Measurements from ENCODE around the gene RCC1.
"Not testable (repeated sequence)": the region's sequence is repeated elsewhere in the genome, so short reads cannot be mapped to it uniquely, and the experiment has no call there.

The RCC1 gene

DNA sequence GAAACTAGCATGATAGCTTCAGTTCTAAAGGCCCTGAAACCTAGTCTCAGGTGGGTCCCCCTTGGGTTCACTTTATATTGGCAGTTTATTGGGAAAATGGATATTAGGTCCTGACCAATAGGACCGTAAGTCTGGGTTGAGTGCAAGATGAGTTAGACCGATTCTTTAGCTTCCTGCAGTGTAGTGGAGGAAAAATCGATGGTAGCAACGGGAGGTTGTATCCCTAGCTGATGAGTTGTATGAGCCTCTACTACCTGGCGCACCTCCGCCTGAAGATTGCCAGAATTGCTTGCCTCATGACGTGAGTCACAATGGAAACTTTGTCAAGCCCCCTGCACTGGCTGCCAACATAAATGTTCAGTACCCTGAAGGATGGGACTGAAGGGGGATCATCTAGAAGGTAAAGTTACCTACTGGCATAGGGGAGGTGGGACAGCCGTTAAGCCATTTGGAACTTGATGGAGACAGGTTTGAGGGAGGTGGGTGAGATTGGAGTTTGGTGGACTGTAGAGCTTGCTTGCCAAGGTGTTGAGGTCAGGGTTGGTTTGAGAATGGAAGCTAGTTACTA lies 3.9 kb downstream of the RCC1 start:
- no peak for DNase-seq
- Histone ChIP-seq H3K9me3 (no peaks in the 10 kb centered on the region), H3K36me3 (peaks cover 72% of the 10 kb centered on the region), H3K4me3 (ENCODE audit: low read depth, low read length) (peak overlapping the region; percentile 70), H3K27me3 (no peaks in the 10 kb centered on the region), H3K4me1 (no peaks in the 10 kb centered on the region)
- TF ChIP-seq, protein P1, sequence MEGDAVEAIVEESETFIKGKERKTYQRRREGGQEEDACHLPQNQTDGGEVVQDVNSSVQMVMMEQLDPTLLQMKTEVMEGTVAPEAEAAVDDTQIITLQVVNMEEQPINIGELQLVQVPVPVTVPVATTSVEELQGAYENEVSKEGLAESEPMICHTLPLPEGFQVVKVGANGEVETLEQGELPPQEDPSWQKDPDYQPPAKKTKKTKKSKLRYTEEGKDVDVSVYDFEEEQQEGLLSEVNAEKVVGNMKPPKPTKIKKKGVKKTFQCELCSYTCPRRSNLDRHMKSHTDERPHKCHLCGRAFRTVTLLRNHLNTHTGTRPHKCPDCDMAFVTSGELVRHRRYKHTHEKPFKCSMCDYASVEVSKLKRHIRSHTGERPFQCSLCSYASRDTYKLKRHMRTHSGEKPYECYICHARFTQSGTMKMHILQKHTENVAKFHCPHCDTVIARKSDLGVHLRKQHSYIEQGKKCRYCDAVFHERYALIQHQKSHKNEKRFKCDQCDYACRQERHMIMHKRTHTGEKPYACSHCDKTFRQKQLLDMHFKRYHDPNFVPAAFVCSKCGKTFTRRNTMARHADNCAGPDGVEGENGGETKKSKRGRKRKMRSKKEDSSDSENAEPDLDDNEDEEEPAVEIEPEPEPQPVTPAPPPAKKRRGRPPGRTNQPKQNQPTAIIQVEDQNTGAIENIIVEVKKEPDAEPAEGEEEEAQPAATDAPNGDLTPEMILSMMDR (IDR thresholded peaks at IDR 0.05; ENCODE audit: low read depth, low read length) = no peak

DNA sequence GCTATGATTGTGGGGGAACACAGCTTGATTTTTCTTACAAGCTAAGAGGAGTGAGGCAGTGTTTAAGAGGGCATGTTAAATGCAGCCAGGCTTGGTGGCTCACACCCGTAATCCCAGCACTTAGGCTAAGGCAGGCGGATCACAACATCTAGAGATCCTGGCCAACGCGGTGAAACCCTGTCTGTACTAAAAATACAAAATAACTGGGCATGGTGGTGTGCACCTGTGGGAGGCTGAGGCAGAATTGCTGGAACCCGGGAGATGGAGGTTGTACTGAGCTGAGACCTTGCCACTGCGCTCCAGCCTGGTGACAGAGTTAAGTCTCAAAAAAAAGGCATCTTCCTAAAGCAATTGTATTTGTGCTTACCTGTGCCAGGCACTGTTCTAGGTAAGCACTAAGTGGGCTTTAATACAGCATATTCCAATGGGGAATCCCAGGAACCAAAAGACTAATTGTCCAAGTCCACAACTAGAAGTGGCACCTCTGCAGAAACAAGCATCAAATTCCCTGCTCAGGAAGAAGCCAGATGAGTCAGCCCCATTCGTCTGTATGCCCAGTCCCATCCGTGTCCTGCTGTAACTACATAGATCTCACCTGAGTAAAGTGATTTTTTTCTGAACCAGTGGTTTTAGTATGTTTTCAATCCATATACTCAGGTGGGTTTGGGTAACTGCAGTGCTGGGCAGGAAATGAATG lies 4.6 kb downstream of the RCC1 start:
- no peak for DNase-seq
- Histone ChIP-seq H3K27me3 (no peaks in the 10 kb centered on the region), H3K4me3 (ENCODE audit: low read depth, low read length) (peak overlapping the region; percentile 70), H3K36me3 (peaks cover 72% of the 10 kb centered on the region), H3K4me1 (no peaks in the 10 kb centered on the region), H3K9me3 (no peaks in the 10 kb centered on the region)
- TF ChIP-seq, protein P1 (IDR thresholded peaks at IDR 0.05; ENCODE audit: low read depth, low read length) = no peak

GRCh38 chr1:28510970-28511440 lies 5.2 kb downstream of the RCC1 start:
- DNase-seq = no peak
- H3K4me1 ChIP-seq = no peaks in the 10 kb centered on the region
- peak overlapping the region; percentile 70 for H3K4me3 ChIP-seq (ENCODE audit: low read depth, low read length)
- TF ChIP-seq, protein P1 (IDR thresholded peaks at IDR 0.05; ENCODE audit: low read depth, low read length) = no peak
- no peaks in the 10 kb centered on the region for H3K9me3 ChIP-seq
- H3K36me3 ChIP-seq = peaks cover 72% of the 10 kb centered on the region
- H3K27me3 ChIP-seq = no peaks in the 10 kb centered on the region

DNA sequence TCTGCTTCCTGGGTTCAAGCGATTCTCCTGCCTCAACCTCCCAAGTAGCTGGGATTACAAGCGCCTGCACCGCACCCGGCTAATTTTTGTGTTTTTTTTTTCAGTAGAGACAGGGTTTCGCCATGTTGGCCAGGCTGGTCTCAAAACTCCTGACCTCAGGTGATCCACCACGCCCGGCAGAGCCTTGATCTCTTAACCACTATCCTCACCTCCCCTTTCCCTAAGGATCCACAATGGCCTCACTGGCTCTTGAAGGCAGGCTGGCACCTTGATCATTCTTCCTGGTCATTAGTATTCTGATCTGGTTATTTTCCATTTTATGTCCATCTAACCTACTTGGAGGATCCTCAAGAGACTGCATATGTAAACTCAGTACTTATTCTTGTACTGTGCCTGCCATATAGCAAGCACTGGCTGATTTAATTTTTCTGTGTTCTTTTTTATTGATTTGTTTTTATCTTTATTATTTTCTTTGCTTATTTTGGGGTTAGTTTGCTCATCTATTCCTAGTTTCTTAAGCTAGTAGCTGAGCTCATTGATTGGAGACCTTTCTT lies 6.3 kb downstream of the RCC1 start:
- Histone ChIP-seq H3K27me3 (no peaks in the 10 kb centered on the region), H3K4me1 (no peaks in the 10 kb centered on the region), H3K36me3 (peaks cover 62% of the 10 kb centered on the region), H3K4me3 (ENCODE audit: low read depth, low read length) (no peak overlapping the region), H3K9me3 (no peaks in the 10 kb centered on the region)
- TF ChIP-seq, protein P1 (IDR thresholded peaks at IDR 0.05; ENCODE audit: low read depth, low read length) = no peak
- no peak for DNase-seq

GRCh38 chr1:28514445-28514933 lies 8.6 kb downstream of the RCC1 start:
- DNase-seq; H3K9me3 ChIP-seq; H3K27me3 ChIP-seq; H3K4me3 ChIP-seq (ENCODE audit: low read depth, low read length); H3K4me1 ChIP-seq: not testable (repeated sequence)
- H3K36me3 ChIP-seq = peaks cover 39% of the 10 kb centered on the region

GRCh38 chr1:28516518-28516956 lies 10.7 kb downstream of the RCC1 start:
- TF ChIP-seq, protein P1 (IDR thresholded peaks at IDR 0.05; ENCODE audit: low read depth, low read length) = no peak
- no peaks in the 10 kb centered on the region for H3K9me3 ChIP-seq
- H3K36me3 ChIP-seq = peaks cover 27% of the 10 kb centered on the region
- H3K4me1 ChIP-seq = no peaks in the 10 kb centered on the region; the same call in 1 of the 2 replicates
- H3K4me3 ChIP-seq (ENCODE audit: low read depth, low read length) = no peak overlapping the region
- no peaks in the 10 kb centered on the region for H3K27me3 ChIP-seq
- DNase-seq = no peak

Measured in BE2C (cell line).